ENCODE measurements around the gene FRMD4A.

Gene FRMD4A

GRCh38 chr10:13872411-13872810, 458.3 kb downstream of the FRMD4A start:
- Histone ChIP-seq H3K36me3 (ENCODE audit: insufficient read depth, low read length) (no peaks in the 10 kb centered on the region), H3K4me3 (ENCODE audit: low read depth in 1 of 2, low read length in 2 of 2) (no peak overlapping the region), H4K20me1 (ENCODE audit: insufficient read depth, low read length) (no peaks in the 10 kb centered on the region), H3K9ac (ENCODE audit: low read depth, low read length) (no peak overlapping the region), H3K79me2 (ENCODE audit: insufficient read depth, low read length) (no peaks in the 10 kb centered on the region), H3K9me3 (ENCODE audit: insufficient read depth, low read length, severe bottlenecking) (no peaks in the 10 kb centered on the region), H3K4me2 (ENCODE audit: insufficient read depth, low read length) (no peak overlapping the region), H3K27me3 (ENCODE audit: insufficient read depth, low read length, poor library complexity) (peaks cover 15% of the 10 kb centered on the region), H3K27ac (ENCODE audit: low read length) (no peak overlapping the region), H3K4me1 (ENCODE audit: insufficient read depth, low read length) (no peaks in the 10 kb centered on the region), H2AFZ (ENCODE audit: low read depth, low read length) (no peak overlapping the region)
- TF ChIP-seq EZH2 (IDR thresholded peaks at IDR 0.05; ENCODE audit: borderline replicate concordance, low read depth, low read length, severe bottlenecking) (no peak), CTCF (IDR thresholded peaks at IDR 0.05; ENCODE audit: borderline replicate concordance, extremely low read depth, low read length, poor library complexity, severe bottlenecking) (no peak)
- ATAC-seq (ENCODE audit: insufficient read depth, low read depth) (no peak), DNase-seq (no peak)

- DNase-seq (no peak), ATAC-seq (ENCODE audit: insufficient read depth, low read depth) (no peak)
- Histone ChIP-seq H3K4me2 (ENCODE audit: insufficient read depth, low read length) (no peak overlapping the region), H3K36me3 (ENCODE audit: insufficient read depth, low read length) (no peaks in the 10 kb centered on the region), H4K20me1 (ENCODE audit: insufficient read depth, low read length) (no peaks in the 10 kb centered on the region), H3K27me3 (ENCODE audit: insufficient read depth, low read length, poor library complexity) (peaks cover 13% of the 10 kb centered on the region), H3K9ac (ENCODE audit: low read depth, low read length) (no peak overlapping the region), H3K9me3 (ENCODE audit: insufficient read depth, low read length, severe bottlenecking) (no peaks in the 10 kb centered on the region), H3K4me3 (ENCODE audit: low read depth in 1 of 2, low read length in 2 of 2) (no peak overlapping the region), H3K4me1 (ENCODE audit: insufficient read depth, low read length) (no peaks in the 10 kb centered on the region), H2AFZ (ENCODE audit: low read depth, low read length) (no peak overlapping the region), H3K27ac (ENCODE audit: low read length) (no peak overlapping the region), H3K79me2 (ENCODE audit: insufficient read depth, low read length) (no peaks in the 10 kb centered on the region)
- TF ChIP-seq CTCF (IDR thresholded peaks at IDR 0.05; ENCODE audit: borderline replicate concordance, extremely low read depth, low read length, poor library complexity, severe bottlenecking) (no peak), EZH2 (IDR thresholded peaks at IDR 0.05; ENCODE audit: borderline replicate concordance, low read depth, low read length, severe bottlenecking) (no peak)
Measured at GRCh38 chr10:13871776-13872175, 458.9 kb downstream of the FRMD4A start.

GRCh38 chr10:13871011-13871410, 459.7 kb downstream of the FRMD4A start:
- no peaks in the 10 kb centered on the region for H4K20me1 ChIP-seq (ENCODE audit: insufficient read depth, low read length)
- no peak overlapping the region for H3K27ac ChIP-seq (ENCODE audit: low read length)
- no peak overlapping the region for H3K4me3 ChIP-seq (ENCODE audit: low read depth in 1 of 2, low read length in 2 of 2)
- TF ChIP-seq EZH2 (IDR thresholded peaks at IDR 0.05; ENCODE audit: borderline replicate concordance, low read depth, low read length, severe bottlenecking) (no peak), CTCF (IDR thresholded peaks at IDR 0.05; ENCODE audit: borderline replicate concordance, extremely low read depth, low read length, poor library complexity, severe bottlenecking) (no peak)
- no peaks in the 10 kb centered on the region for H3K4me1 ChIP-seq (ENCODE audit: insufficient read depth, low read length)
- no peak for DNase-seq
- H3K9me3 ChIP-seq (ENCODE audit: insufficient read depth, low read length, severe bottlenecking), result no peaks in the 10 kb centered on the region
- no peaks in the 10 kb centered on the region for H3K79me2 ChIP-seq (ENCODE audit: insufficient read depth, low read length)
- H2AFZ ChIP-seq (ENCODE audit: low read depth, low read length), result no peak overlapping the region
- no peaks in the 10 kb centered on the region for H3K36me3 ChIP-seq (ENCODE audit: insufficient read depth, low read length)
- no peak for ATAC-seq (ENCODE audit: insufficient read depth, low read depth)
- no peak overlapping the region for H3K9ac ChIP-seq (ENCODE audit: low read depth, low read length)
- no peak overlapping the region for H3K4me2 ChIP-seq (ENCODE audit: insufficient read depth, low read length)
- H3K27me3 ChIP-seq (ENCODE audit: insufficient read depth, low read length, poor library complexity), result peaks cover 11% of the 10 kb centered on the region

- Histone ChIP-seq H3K27me3 (ENCODE audit: insufficient read depth, low read length, poor library complexity) (no peaks in the 10 kb centered on the region), H2AFZ (ENCODE audit: low read depth, low read length) (no peak overlapping the region), H3K27ac (ENCODE audit: low read length) (no peak overlapping the region), H3K9ac (ENCODE audit: low read depth, low read length) (no peak overlapping the region), H3K9me3 (ENCODE audit: insufficient read depth, low read length, severe bottlenecking) (no peaks in the 10 kb centered on the region), H3K4me2 (ENCODE audit: insufficient read depth, low read length) (no peak overlapping the region), H3K4me1 (ENCODE audit: insufficient read depth, low read length) (no peaks in the 10 kb centered on the region), H3K36me3 (ENCODE audit: insufficient read depth, low read length) (no peaks in the 10 kb centered on the region), H3K4me3 (ENCODE audit: low read depth in 1 of 2, low read length in 2 of 2) (no peak overlapping the region), H3K79me2 (ENCODE audit: insufficient read depth, low read length) (no peaks in the 10 kb centered on the region), H4K20me1 (ENCODE audit: insufficient read depth, low read length) (no peaks in the 10 kb centered on the region)
- no peak for ATAC-seq (ENCODE audit: insufficient read depth, low read depth)
- TF ChIP-seq CTCF (IDR thresholded peaks at IDR 0.05; ENCODE audit: borderline replicate concordance, extremely low read depth, low read length, poor library complexity, severe bottlenecking), result no peak
- TF ChIP-seq EZH2 (IDR thresholded peaks at IDR 0.05; ENCODE audit: borderline replicate concordance, low read depth, low read length, severe bottlenecking), result no peak
- DNase-seq, result no peak
Measured at GRCh38 chr10:13869295-13869664, 461.4 kb downstream of the FRMD4A start.
